SK-N-MC (cell line): ENCODE measurements around the gene PTPRN2.

Experiments used
- EZH2 ChIP-seq: fragments of 200-600 bp; sonication (generic); IDR thresholded peaks from one replicate; pipeline ENCODE4 v1.6.1; 2017; ENCODE audit warnings: antibody characterized with exemption
- FOXP2 ChIP-seq: optimal IDR thresholded peaks from 2 replicates; pipeline ENCODE3; 2011; ENCODE audit warnings: mild to moderate bottlenecking, moderate library complexity; ENCODE audit not compliant: insufficient read depth; ENCODE audit errors: extremely low read length, control extremely low read depth
- POLR2AphosphoS5 ChIP-seq: IDR thresholded peaks from 2 replicates; pipeline ENCODE4 v1.6.1; 2012; ENCODE audit warnings: mild to moderate bottlenecking, low read depth, low read length, borderline replicate concordance

DNA sequence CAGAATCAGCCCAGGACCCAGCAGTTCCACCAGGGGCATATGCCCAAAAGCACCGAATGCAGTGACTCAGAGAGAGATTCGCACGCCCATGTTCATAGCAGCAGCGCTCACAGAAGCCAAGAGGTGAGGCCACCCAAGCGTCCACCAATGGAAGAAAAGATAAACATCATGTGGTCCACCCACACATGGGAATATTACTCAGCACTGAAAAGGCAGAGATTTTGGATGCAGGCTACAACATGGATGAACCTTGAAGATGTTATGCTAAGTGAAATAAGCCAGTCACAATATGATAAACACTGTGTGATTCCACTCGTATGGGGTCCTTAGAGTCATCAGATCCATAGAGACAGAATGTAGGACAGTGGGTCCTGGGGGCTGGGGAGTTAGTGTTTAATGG lies 823.4 kb downstream of the PTPRN2 start:
- TF ChIP-seq EZH2, result no peak
- TF ChIP-seq POLR2AphosphoS5, result no peak
- no peak for TF ChIP-seq FOXP2
